ENCODE measurements around the gene HS6ST1.
A peak's percentile ranks its signal among the peaks of the same experiment; 100 is the strongest.

HS6ST1 gene

DNA sequence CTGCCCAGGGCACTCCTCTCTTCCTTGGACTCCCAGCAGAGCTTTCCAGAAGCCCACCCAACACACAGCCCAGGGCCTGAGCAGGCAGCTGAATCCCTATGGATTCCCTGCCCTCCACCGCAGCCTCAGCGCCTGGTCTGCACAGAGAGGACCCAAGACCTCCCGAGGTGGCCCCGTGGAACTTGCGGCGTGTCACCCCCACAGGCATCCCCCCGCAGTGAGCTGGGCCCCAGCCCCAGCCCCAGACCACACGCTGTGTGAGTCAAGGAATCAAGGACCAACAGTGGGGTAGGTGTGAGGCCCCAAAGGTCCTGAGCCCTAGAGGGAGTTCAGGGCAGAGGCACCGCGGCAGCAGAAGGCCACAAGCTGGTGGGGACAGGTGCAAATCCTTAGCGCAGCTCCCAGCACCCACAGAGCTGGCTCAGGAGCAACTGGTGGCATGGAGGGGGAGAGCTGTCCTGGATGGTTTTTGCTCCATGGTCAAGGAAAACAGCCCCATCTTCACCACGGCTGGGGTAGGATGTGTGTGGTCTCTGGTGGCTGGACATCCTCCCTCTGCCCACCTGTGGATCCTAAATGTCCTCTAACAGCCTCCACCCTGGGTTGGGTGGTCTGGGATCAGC lies 8.5 kb downstream of the HS6ST1 start:
- DNase-seq = no peak

GRCh38 chr2:128309280-128310093 lies 9.2 kb downstream of the HS6ST1 start:
- no peak for DNase-seq

GRCh38 chr2:128308889-128309279 lies 9.8 kb downstream of the HS6ST1 start:
- no peak for DNase-seq

DNA sequence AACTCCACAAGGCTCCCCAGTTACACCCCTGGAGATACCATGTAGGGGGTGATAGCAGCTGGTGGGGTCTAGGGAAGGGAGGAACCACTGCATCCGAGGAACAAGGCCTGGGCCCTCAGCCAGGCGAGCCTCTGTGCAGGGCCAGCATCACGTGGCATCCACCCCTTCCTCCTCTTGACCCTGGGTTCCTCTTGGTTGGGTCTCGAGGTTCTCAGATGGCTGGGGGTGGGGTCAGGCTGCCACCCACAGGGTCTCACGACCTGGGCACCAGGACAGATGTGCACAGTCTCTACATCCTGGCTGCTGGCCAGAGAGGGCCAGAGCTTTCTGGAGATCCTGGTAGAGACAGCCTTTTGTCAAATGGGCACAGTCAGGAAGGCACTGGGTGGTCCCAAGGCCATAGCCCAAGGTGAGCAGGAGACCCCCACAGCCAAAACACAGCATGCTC lies 10.4 kb downstream of the HS6ST1 start:
- DNase-seq = no peak

DNA sequence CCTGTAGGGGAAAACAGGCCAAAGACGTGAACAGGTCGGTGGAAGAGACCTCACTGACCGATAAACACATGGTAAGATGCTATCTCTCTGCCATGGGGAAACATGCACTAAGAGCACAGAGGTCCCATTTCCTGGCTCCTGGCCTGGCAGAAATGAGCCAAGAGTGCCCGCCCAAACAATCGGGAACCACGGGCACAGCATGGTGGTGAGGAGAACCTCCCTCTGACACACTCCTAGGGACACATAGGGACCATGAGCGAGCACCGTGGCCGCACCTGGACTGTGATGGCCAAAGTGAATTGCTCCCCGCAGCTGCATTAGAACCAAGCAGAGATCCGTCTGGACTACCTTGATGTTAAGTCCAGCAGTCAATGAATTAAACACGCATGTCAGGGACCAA lies 11.1 kb downstream of the HS6ST1 start:
- no peak for DNase-seq

GRCh38 chr2:128306931-128307460 lies 11.7 kb downstream of the HS6ST1 start:
- DNase-seq = no peak

DNA sequence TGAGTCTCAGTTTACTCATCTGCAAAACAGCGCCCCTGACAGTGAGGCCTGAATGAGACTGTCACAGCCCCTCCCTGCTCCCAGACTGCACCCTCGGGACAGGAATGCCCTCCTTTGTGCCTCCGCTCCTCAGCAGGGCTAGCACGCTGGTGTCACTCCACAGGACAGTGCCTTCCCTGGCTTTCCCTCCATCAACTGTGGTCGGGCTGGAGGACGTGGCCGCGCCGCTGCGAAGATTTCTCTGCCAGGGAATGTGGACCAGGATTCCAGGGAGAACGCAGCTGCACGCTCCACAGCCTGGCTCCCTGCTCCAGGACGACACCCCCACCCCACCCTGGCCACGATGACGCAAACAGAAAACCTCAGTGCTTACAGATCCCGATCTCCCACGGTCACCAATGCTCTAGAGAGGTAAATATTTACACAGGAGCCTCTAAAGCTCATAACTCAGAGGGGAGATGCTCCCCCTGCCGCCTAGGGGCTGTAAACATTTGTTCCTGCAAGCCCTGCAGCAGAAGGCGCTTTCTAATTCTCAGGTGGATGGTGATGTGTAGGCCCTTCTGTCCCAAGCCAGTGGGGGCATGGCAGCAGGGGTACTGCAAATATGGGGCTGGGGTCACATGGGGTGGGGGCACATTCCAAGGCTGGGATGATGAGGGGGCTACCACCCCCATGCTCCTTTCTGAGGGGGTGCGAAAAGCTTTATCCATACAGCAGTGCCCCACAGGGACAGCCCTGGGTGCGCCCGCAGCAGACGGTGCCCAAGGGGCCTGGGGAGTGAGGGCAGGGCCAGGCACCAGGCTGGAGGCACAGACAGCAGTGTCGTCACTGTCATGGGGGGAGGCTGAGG lies 12.4 kb downstream of the HS6ST1 start:
- peak; percentile 91 for DNase-seq

- peak; percentile 32 for DNase-seq
Measured at GRCh38 chr2:128305555-128306080, 13.1 kb downstream of the HS6ST1 start.

- DNase-seq = peak; percentile 94
Measured at GRCh38 chr2:128304715-128305554, 13.7 kb downstream of the HS6ST1 start.

DNA sequence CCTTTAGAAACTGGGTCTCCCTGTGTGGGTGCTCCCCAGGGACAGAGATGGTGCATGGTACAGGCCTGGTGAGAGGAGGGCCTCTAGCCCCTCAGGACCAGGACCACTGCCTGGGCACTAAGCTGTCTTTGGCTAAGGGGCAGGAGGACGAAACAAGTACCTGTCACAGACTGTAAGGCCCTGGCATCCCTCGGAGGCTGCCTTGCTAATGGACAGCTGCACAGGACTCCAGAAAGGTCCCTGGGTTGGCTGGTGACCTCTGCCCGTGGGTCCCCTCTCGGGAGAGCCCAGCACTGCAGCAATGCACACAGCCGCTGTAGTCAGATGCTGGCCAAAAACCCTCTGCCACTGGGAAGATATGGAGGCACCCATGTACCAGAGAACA lies 14.3 kb downstream of the HS6ST1 start:
- DNase-seq = no peak

- no peak for DNase-seq
Measured at GRCh38 chr2:128303911-128304310, 14.8 kb downstream of the HS6ST1 start.

DNA sequence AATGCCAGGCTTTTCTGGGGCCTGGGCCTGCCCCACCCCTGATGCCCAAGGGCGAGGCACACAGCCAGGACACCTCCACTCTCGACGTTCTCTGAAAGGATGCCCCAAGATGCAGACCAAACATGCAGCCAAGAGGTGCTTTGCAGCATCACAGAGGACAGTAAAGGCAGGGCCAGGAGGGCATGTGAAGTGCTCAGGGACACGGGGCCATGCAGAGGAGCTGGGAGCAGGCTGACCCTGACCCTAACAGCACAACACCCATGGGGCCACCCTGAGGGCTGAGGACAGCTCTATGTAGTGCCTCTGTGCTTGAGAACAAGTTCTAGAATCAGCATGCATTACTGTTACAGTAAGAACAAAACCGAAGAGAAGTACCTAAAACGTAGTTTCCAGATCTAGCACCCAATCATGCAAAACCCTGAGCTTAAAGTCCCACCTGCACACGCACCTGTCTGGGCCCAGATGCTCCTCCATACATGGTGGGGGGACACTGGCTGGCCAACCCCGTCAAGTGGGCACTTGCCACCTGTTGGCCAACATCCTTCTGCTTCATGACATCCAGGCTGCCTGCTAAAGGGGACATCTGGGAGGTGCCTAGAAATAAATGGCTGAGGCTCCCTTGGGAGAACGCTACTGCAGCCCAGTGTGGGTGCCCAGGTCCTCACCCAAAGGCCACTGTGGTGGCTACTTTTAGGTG lies 15.4 kb downstream of the HS6ST1 start:
- DNase-seq = no peak

- DNase-seq = no peak
Measured at GRCh38 chr2:128302744-128303067, 16.0 kb downstream of the HS6ST1 start.

GRCh38 chr2:128302011-128302743 lies 16.5 kb downstream of the HS6ST1 start:
- DNase-seq = no peak

GRCh38 chr2:128301501-128301966 lies 17.1 kb downstream of the HS6ST1 start:
- peak; percentile 95 for DNase-seq

DNA sequence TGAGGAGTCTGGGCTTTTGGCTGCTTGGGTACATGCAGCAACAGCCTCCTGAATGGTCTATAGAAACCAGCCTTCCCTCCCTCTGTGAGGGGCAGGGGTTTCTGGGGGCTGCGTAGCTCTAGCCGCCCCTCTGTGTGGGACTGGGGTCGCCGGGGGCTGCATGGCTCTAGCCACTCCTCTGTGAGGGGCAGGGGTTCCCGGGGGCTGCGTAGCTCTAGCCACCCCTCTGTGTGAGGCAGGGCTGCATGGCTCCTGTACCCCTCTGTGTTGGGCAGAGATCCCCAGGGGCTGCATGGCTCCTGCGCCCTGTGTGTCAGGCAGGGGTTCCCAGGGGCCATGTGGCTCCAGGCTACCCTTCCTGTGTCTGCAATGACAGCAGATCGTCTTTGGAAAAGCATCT lies 17.6 kb downstream of the HS6ST1 start:
- no peak for DNase-seq

DNA sequence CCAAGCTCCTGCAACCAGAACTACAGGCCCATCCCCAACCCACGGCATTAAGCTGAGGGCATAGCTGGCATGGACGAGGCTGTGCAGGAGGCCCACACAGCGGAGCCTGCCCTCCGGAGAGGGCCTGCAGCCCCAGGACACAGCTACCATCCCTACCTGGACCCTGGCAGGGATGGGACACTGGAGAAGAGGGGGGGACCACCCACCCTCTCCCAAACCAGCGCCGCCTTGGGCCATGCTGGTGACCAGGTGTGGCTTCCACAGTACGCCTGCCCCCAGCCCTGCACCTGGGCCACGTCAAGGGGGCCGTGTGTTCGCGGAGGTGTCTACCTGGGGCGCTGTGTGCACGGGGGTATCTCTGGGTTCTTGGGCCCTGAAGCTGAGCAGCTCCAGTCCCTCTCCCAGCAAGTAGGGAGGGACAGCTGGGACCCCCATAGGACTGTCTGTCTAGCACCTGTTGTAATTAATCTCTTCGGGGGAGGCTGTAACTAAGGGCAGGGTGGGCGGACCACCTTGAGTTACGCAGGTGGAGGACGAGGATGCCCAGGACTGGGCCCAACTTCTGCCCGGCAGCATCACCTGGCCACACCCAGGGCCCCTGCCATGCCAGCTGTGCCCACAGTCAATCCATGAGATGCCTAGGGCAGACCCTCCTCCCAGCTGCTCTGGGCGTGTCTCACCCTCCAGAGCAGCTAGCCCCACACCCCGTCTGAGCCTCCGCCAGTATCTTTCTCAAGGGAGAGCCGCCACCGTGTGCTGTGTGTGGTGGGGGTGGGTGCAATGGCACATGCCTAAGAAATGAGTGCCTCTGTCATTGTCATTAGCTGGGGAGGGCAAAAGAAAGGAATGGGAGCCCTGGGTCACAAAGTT lies 18.3 kb downstream of the HS6ST1 start:
- no peak for DNase-seq

DNA sequence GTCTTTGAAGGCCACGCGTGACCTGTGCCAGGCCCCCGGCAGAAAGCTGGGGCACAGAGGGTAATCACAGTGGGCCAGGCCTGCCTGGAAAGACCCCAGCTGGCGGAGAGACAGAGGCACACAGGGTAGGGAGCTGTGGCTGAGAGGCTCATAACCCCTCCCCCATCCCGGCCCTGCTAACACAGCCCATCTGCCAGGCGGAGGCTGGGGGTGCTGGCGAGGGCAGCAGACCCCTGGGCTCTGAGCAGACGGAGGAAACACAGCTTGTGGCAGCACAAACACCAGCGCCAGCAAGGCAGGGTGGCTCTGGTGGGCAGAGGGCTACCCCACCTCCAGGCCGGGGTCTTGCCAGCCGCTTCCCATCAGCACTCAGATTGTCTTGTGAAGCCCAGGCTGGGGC lies 19.0 kb downstream of the HS6ST1 start:
- no peak for DNase-seq

- DNase-seq = no peak
Measured at GRCh38 chr2:128298846-128299507, 19.7 kb downstream of the HS6ST1 start.
